ENCODE data around the gene SOD1. TPM values are rescaled to one million over a fixed set of nuclear protein-coding genes. Genes with fewer than 3 reads are reported as not detected.

The SOD1 gene
- 224 and 239 TPM in 2 replicates for total RNA-seq (2022)
- Bru-seq, nascent RNA = percentile 93 among the genes with signal in this experiment
- BruChase-seq, experiment 1, labeled RNA remaining after a 6-hour chase = percentile 91 among the genes with signal in this experiment
- percentile 81 among the genes with signal in this experiment for BruChase-seq, experiment 2, labeled RNA remaining after a 2-hour chase
- long read RNA-seq, transcript SOD1-201 (5 exons, 966 nt) = major isoform, 299 of 349 reads
- long read RNA-seq, partial matches to known transcripts = 2 of 349 reads
- long read RNA-seq, other reads (novel, unspliced or antisense) = 48 of 349 reads

DNA sequence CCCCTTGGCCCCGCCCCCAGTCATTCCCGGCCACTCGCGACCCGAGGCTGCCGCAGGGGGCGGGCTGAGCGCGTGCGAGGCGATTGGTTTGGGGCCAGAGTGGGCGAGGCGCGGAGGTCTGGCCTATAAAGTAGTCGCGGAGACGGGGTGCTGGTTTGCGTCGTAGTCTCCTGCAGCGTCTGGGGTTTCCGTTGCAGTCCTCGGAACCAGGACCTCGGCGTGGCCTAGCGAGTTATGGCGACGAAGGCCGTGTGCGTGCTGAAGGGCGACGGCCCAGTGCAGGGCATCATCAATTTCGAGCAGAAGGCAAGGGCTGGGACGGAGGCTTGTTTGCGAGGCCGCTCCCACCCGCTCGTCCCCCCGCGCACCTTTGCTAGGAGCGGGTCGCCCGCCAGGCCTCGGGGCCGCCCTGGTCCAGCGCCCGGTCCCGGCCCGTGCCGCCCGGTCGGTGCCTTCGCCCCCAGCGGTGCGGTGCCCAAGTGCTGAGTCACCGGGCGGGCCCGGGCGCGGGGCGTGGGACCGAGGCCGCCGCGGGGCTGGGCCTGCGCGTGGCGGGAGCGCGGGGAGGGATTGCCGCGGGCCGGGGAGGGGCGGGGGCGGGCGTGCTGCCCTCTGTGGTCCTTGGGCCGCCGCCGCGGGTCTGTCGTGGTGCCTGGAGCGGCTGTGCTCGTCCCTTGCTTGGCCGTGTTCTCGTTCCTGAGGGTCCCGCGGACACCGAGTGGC is at the start of gene SOD1:
Gene SOD1, plus strand, starts transcription at position 158 of the 723 bp plus-strand sequence. Its CDS starts 77 bp downstream, at position 235.
- no TSS peak for BruUV-seq (replicated peaks)
- H3K27ac Mint-ChIP-seq (ENCODE audit: low read depth, unreplicated experiment) = peak within 1 kb of the TSS; percentile 94
- ChIA-PET POLR2A (interaction anchor here (0.8 to 1.7 kb wide), 4 partner anchors 9 to 733 kb away, joined by 4 to 5 read pairs (median 5); partner anchors contain the start of gene URB1), CTCF (interaction anchor here (0.6 to 0.9 kb wide), 2 partner anchors 20 to 113 kb away, joined by 3 to 4 read pairs; no protein-coding TSS in a partner anchor)
- H3K4me1 Mint-ChIP-seq (ENCODE audit: insufficient read depth, unreplicated experiment) = peaks cover 26% of the 10 kb centered on the region
- intact Hi-C loops (cut with micrococcal nuclease) = loop anchor here (1.0 to 5.0 kb wide), 3 partner anchors 29 to 307 kb away; partner anchors contain the start of gene SCAF4
- peak within 1 kb of the TSS; percentile 96 for H3K4me3 Mint-ChIP-seq (ENCODE audit: unreplicated experiment)
- H3K36me3 Mint-ChIP-seq (ENCODE audit: insufficient read depth, unreplicated experiment) = peaks cover 48% of the 10 kb centered on the region
- no peaks in the 10 kb centered on the region for H3K27me3 Mint-ChIP-seq (ENCODE audit: insufficient read depth, unreplicated experiment)
- TF ChIP-seq, protein P1, sequence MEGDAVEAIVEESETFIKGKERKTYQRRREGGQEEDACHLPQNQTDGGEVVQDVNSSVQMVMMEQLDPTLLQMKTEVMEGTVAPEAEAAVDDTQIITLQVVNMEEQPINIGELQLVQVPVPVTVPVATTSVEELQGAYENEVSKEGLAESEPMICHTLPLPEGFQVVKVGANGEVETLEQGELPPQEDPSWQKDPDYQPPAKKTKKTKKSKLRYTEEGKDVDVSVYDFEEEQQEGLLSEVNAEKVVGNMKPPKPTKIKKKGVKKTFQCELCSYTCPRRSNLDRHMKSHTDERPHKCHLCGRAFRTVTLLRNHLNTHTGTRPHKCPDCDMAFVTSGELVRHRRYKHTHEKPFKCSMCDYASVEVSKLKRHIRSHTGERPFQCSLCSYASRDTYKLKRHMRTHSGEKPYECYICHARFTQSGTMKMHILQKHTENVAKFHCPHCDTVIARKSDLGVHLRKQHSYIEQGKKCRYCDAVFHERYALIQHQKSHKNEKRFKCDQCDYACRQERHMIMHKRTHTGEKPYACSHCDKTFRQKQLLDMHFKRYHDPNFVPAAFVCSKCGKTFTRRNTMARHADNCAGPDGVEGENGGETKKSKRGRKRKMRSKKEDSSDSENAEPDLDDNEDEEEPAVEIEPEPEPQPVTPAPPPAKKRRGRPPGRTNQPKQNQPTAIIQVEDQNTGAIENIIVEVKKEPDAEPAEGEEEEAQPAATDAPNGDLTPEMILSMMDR (IDR thresholded peaks at IDR 0.05; ENCODE audit: unreplicated experiment) = no peak
- peak; percentile 93 for DNase-seq (ENCODE audit: unreplicated experiment)
- no peaks in the 10 kb centered on the region for H3K9me3 Mint-ChIP-seq (ENCODE audit: unreplicated experiment)

- Mint-ChIP-seq H3K36me3 (ENCODE audit: insufficient read depth, unreplicated experiment) (no peaks in the 10 kb centered on the region), H3K27ac (ENCODE audit: low read depth, unreplicated experiment) (no peak overlapping the region), H3K4me3 (ENCODE audit: unreplicated experiment) (no peak overlapping the region), H3K27me3 (ENCODE audit: insufficient read depth, unreplicated experiment) (no peaks in the 10 kb centered on the region), H3K9me3 (ENCODE audit: unreplicated experiment) (no peaks in the 10 kb centered on the region), H3K4me1 (ENCODE audit: insufficient read depth, unreplicated experiment) (no peaks in the 10 kb centered on the region)
- no peak for DNase-seq (ENCODE audit: unreplicated experiment)
- TF ChIP-seq, protein P1 (IDR thresholded peaks at IDR 0.05; ENCODE audit: unreplicated experiment) = no peak
- POLR2A ChIA-PET = interaction anchor here (0.6 kb wide), 1 partner anchor 141 kb away, joined by 3 read pairs; no protein-coding TSS in a partner anchor
- BruUV-seq (replicated peaks) = no TSS peak
- CTCF ChIA-PET = interaction anchor here (1.6 kb wide), 1 partner anchor 437 kb away, joined by 3 read pairs; no protein-coding TSS in a partner anchor
- intact Hi-C loops (cut with micrococcal nuclease) = no loop called here
Measured at GRCh38 chr21:31611445-31611844, 48.0 kb upstream of the SOD1 start.

DNA sequence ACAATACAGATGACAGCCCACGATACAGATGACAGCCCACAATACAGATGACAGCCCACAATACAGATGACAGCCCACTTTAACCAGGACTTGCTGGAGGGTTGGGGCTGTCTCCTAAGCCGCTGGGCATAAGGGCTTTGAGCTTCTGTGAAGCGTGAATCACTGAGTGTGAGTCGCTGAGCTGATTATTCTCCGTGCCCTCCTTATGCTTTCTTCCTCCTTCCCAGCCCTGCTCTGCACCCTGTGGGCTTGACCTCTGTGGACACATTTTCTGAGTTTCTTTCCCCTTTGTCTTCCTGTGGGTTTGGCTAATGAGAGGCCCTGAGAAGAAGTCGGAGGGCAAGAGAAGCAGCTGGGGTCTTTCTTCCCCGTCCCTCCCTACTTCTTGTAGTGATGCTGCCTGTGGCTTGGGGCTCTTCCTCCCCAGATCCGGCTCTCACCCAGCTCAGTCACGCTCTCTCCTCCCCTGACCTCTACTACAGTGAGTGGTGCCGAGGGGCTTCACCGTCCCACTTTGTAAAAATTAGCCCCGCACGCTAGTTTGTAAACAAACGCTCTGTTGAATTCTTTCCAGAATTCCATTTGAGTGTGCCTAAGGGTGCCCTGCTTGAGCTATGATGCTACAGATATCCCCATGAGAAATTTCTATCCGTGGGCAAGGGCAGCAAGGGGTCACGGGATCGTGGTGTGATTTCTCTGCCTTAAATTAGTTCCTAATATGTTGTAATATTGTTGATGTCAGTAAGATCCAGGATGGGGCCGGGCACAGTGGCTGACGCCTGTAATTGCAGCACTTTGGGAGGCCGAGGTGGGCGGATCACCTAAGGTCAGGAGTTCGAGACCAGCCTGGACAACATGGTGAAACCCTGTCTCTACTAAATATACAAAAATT is 46.4 kb upstream of the SOD1 start:
- no TSS peak for BruUV-seq (replicated peaks)
- Mint-ChIP-seq H3K4me1 (ENCODE audit: insufficient read depth, unreplicated experiment) (no peaks in the 10 kb centered on the region), H3K36me3 (ENCODE audit: insufficient read depth, unreplicated experiment) (no peaks in the 10 kb centered on the region), H3K27ac (ENCODE audit: low read depth, unreplicated experiment) (no peak overlapping the region), H3K9me3 (ENCODE audit: unreplicated experiment) (no peaks in the 10 kb centered on the region), H3K4me3 (ENCODE audit: unreplicated experiment) (no peak overlapping the region), H3K27me3 (ENCODE audit: insufficient read depth, unreplicated experiment) (no peaks in the 10 kb centered on the region)
- DNase-seq (ENCODE audit: unreplicated experiment) = no peak
- CTCF ChIA-PET = interaction anchor here (0.6 to 1.6 kb wide), 4 partner anchors 9 to 1372 kb away, joined by 3 to 4 read pairs (median 4); no protein-coding TSS in a partner anchor
- TF ChIP-seq, protein P1 (IDR thresholded peaks at IDR 0.05; ENCODE audit: unreplicated experiment) = no peak
- POLR2A ChIA-PET = no interaction called here
- intact Hi-C loops (cut with micrococcal nuclease) = no loop called here

Data from MCF 10A (cell line).